ENCODE results near the gene GRK5. TPM values are rescaled to one million over a fixed set of nuclear protein-coding genes. Genes with fewer than 3 reads are reported as not detected.
A peak's percentile ranks its signal among the peaks of the same experiment; 100 is the strongest.

Gene GRK5
- total and polyA plus RNA-seq, 5 donors = 31.3 to 89.9 (median 57.6) TPM

- intact Hi-C loops (cut with DNase I) = loop anchor here in 2 of 4 donors (10.0 kb wide), 2 partner anchors 46 to 126 kb away; partner anchors contain the start of gene GRK5 (in 1 of the 2)
- no peak overlapping the region for H3K4me3 ChIP-seq (ENCODE audit: low read length)
- peak in 1 of 2 donors; percentile 24 for ATAC-seq
- no peaks in the 10 kb centered on the region for H3K27me3 ChIP-seq (ENCODE audit: control insufficient read depth, insufficient read depth)
- 77% methylated on average over 5 of the region's 5 CpGs for WGBS
- no peaks in the 10 kb centered on the region for H3K9me3 ChIP-seq (ENCODE audit: control insufficient read depth, low read length)
- no peak overlapping the region for H3K27ac ChIP-seq (ENCODE audit: low read length)
- H3K4me1 ChIP-seq (ENCODE audit: control insufficient read depth, insufficient read depth, low read length) = peaks cover 10% of the 10 kb centered on the region
- DNase-seq = peak in 1 of 3 donors; percentile 28
Measured at GRCh38 chr10:119330342-119330741, 123.0 kb downstream of the GRK5 start.

DNA sequence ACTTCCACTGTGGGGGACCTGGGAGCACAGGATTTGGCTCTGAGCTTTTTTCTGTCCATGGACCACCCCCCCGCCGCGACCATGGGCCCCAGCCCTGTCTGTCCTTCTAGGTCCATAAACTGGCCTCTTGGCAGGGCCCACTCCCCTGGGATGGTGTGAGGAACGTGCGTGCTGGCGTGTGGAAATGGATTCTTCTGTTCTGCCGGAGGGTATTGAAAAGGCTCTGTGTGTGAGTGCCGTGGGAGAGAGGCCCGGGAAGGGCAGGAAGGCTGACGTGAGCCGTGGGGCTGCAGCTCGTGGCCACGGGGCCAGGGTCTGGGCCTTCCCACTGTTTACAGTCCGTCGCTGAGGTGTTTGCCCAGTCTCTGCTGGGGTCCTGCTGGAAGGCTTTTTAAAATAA is 123.7 kb downstream of the GRK5 start:
- ATAC-seq (peak; percentile 28 to 31), DNase-seq (peak; percentile 80 to 90 (median 89))
- Histone ChIP-seq H3K4me3 (ENCODE audit: low read length) (no peak overlapping the region), H3K4me1 (ENCODE audit: control insufficient read depth, insufficient read depth, low read length) (peaks cover 16% of the 10 kb centered on the region), H3K27me3 (ENCODE audit: control insufficient read depth, insufficient read depth) (no peaks in the 10 kb centered on the region), H3K9me3 (ENCODE audit: control insufficient read depth, low read length) (no peaks in the 10 kb centered on the region), H3K27ac (ENCODE audit: low read length) (peak overlapping the region; percentile 59)
- intact Hi-C loops (cut with DNase I) = loop anchor here in 2 of 4 donors (10.0 kb wide), 2 partner anchors 46 to 126 kb away; partner anchors contain the start of gene GRK5 (in 1 of the 2)
- 42% methylated on average over 15 of the region's 15 CpGs for WGBS

DNA sequence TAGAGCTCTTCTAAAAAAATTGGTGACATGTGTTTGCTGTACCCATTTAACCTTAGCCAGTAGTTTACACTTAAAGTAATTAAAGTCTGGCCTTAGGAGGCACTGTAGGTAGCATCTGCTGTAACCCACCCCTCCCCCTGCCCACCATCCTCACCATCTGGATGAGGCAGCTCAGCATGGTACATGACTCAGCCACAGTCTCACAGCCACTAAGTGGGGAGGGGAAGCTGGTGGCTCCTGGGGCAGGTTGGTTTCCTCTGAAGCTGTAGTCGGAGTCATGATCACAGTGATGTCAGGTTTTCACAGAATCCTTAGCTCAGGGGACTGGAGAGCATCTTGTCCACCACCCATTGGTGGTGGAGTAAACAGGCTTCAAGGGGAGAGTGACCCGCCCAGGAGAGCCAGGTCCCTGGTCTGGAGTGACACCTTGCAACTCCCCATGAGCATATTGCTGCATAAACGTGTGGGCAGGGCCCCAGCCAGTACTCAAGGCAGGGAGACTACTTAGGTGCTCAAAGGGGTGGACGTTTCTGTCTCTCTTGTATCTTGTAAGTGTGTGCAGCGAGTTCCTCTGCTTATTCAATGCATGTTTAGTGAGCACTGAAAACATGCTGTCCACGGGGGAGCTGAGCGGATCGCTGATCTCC is 125.9 kb downstream of the GRK5 start:
- ATAC-seq = no peak
- no peaks in the 10 kb centered on the region for H3K9me3 ChIP-seq (ENCODE audit: control insufficient read depth, low read length)
- no peak overlapping the region for H3K27ac ChIP-seq (ENCODE audit: low read length)
- H3K4me3 ChIP-seq (ENCODE audit: low read length) = no peak overlapping the region
- intact Hi-C loops (cut with DNase I) = loop anchor here in 2 of 4 donors (10.0 kb wide), 2 partner anchors 48 to 128 kb away; partner anchors contain the start of gene GRK5 (in 1 of the 2)
- no peak for DNase-seq
- WGBS = 86% methylated on average over 8 of the region's 8 CpGs
- no peaks in the 10 kb centered on the region for H3K27me3 ChIP-seq (ENCODE audit: control insufficient read depth, insufficient read depth)
- peaks cover 22% of the 10 kb centered on the region for H3K4me1 ChIP-seq (ENCODE audit: control insufficient read depth, insufficient read depth, low read length)

GRCh38 chr10:119335671-119336353 is 128.4 kb downstream of the GRK5 start:
- intact Hi-C loops (cut with DNase I) = loop anchor here in 2 of 4 donors (10.0 kb wide), 2 partner anchors 51 to 131 kb away; partner anchors contain the start of gene GRK5 (in 1 of the 2)
- Histone ChIP-seq H3K4me1 (ENCODE audit: control insufficient read depth, insufficient read depth, low read length) (peaks cover 26% of the 10 kb centered on the region), H3K9me3 (ENCODE audit: control insufficient read depth, low read length) (no peaks in the 10 kb centered on the region), H3K27me3 (ENCODE audit: control insufficient read depth, insufficient read depth) (no peaks in the 10 kb centered on the region), H3K27ac (ENCODE audit: low read length) (peak overlapping the region; percentile 97), H3K4me3 (ENCODE audit: low read length) (no peak overlapping the region)
- ATAC-seq = peak; percentile 63 to 78
- 34% methylated on average over 10 of the region's 10 CpGs for WGBS
- DNase-seq = peak; percentile 70 to 74 (median 74)

GRCh38 chr10:119336599-119336998 is 129.2 kb downstream of the GRK5 start:
- H3K4me1 ChIP-seq (ENCODE audit: control insufficient read depth, insufficient read depth, low read length) = peaks cover 25% of the 10 kb centered on the region
- no peaks in the 10 kb centered on the region for H3K9me3 ChIP-seq (ENCODE audit: control insufficient read depth, low read length)
- peak overlapping the region; percentile 97 for H3K27ac ChIP-seq (ENCODE audit: low read length)
- 61% methylated on average over 17 of the region's 17 CpGs for WGBS
- no peak overlapping the region for H3K4me3 ChIP-seq (ENCODE audit: low read length)
- DNase-seq (peak; percentile 75 to 85 (median 82)), ATAC-seq (peak; percentile 72 to 73)
- intact Hi-C loops (cut with DNase I) = loop anchor here in 2 of 4 donors (10.0 kb wide), 2 partner anchors 52 to 132 kb away; partner anchors contain the start of gene GRK5 (in 1 of the 2)
- H3K27me3 ChIP-seq (ENCODE audit: control insufficient read depth, insufficient read depth) = no peaks in the 10 kb centered on the region

GRCh38 chr10:119337223-119337622 is 129.9 kb downstream of the GRK5 start:
- Histone ChIP-seq H3K27me3 (ENCODE audit: control insufficient read depth, insufficient read depth) (no peaks in the 10 kb centered on the region), H3K4me1 (ENCODE audit: control insufficient read depth, insufficient read depth, low read length) (peaks cover 26% of the 10 kb centered on the region), H3K9me3 (ENCODE audit: control insufficient read depth, low read length) (no peaks in the 10 kb centered on the region), H3K4me3 (ENCODE audit: low read length) (no peak overlapping the region), H3K27ac (ENCODE audit: low read length) (peak overlapping the region; percentile 97)
- WGBS = 74% methylated on average over 4 of the region's 4 CpGs
- ATAC-seq = no peak
- intact Hi-C loops (cut with DNase I) = loop anchor here in 2 of 4 donors (10.0 kb wide), 2 partner anchors 52 to 132 kb away; partner anchors contain the start of gene GRK5 (in 1 of the 2)
- DNase-seq = no peak

- H3K9me3 ChIP-seq (ENCODE audit: control insufficient read depth, low read length) = no peaks in the 10 kb centered on the region
- no peaks in the 10 kb centered on the region for H3K27me3 ChIP-seq (ENCODE audit: control insufficient read depth, insufficient read depth)
- no peak overlapping the region for H3K27ac ChIP-seq (ENCODE audit: low read length)
- intact Hi-C loops (cut with DNase I) = loop anchor here in 2 of 4 donors (10.0 kb wide), 2 partner anchors 53 to 133 kb away; partner anchors contain the start of gene GRK5 (in 1 of the 2)
- ATAC-seq = no peak
- WGBS = 67% methylated on average over 8 of the region's 8 CpGs
- H3K4me1 ChIP-seq (ENCODE audit: control insufficient read depth, insufficient read depth, low read length) = peaks cover 26% of the 10 kb centered on the region
- no peak overlapping the region for H3K4me3 ChIP-seq (ENCODE audit: low read length)
- peak in 1 of 3 donors; percentile 26 for DNase-seq
Measured at GRCh38 chr10:119337796-119338432, 130.5 kb downstream of the GRK5 start.

- peak overlapping the region; percentile 49 for H3K27ac ChIP-seq (ENCODE audit: low read length)
- no peak for ATAC-seq
- intact Hi-C loops (cut with DNase I) = loop anchor here in 2 of 4 donors (10.0 kb wide), 2 partner anchors 54 to 134 kb away; partner anchors contain the start of gene GRK5 (in 1 of the 2)
- WGBS = 85% methylated on average over 9 of the region's 9 CpGs
- H3K9me3 ChIP-seq (ENCODE audit: control insufficient read depth, low read length) = no peaks in the 10 kb centered on the region
- H3K4me3 ChIP-seq (ENCODE audit: low read length) = no peak overlapping the region
- H3K27me3 ChIP-seq (ENCODE audit: control insufficient read depth, insufficient read depth) = no peaks in the 10 kb centered on the region
- no peak for DNase-seq
- H3K4me1 ChIP-seq (ENCODE audit: control insufficient read depth, insufficient read depth, low read length) = peaks cover 28% of the 10 kb centered on the region
Measured at GRCh38 chr10:119339109-119339508, 131.7 kb downstream of the GRK5 start.

GRCh38 chr10:119340893-119341458 is 133.6 kb downstream of the GRK5 start:
- DNase-seq = peak in 1 of 3 donors; percentile 61
- Histone ChIP-seq H3K4me3 (ENCODE audit: low read length) (no peak overlapping the region), H3K27ac (ENCODE audit: low read length) (peak overlapping the region; percentile 94)

More at GRCh38 chr10:119340893-119341458, 133.6 kb downstream of the GRK5 start:
- no peaks in the 10 kb centered on the region for H3K9me3 ChIP-seq (ENCODE audit: control insufficient read depth, low read length)
- H3K27me3 ChIP-seq (ENCODE audit: control insufficient read depth, insufficient read depth) = no peaks in the 10 kb centered on the region
- intact Hi-C loops (cut with DNase I) = loop anchor here in 1 of 4 donors (10.0 kb wide), 1 partner anchor 56 kb away; no protein-coding TSS in a partner anchor
- H3K4me1 ChIP-seq (ENCODE audit: control insufficient read depth, insufficient read depth, low read length) = peaks cover 25% of the 10 kb centered on the region
- no peak for ATAC-seq
- 78% methylated on average over 10 of the region's 10 CpGs for WGBS
